Endothelial cell of umbilical vein (primary cell): ENCODE results near the gene PCDHB13.

ENCODE experiments used
- CTCF ChIP-seq, 2 donors: IDR thresholded peaks; 1 replicate in 1 of 2; 2 replicates in 1 of 2; pipeline ENCODE4 v1.5.1; 2011; ENCODE audit warnings: low read length in 2 of 2, mild to moderate bottlenecking in 2 of 2, moderate library complexity in 2 of 2, control low read depth in 1 of 2, inconsistent platforms in 1 of 2, low read depth in 1 of 2; ENCODE audit not compliant: insufficient read depth in 1 of 2; ENCODE audit errors: extremely low read depth in 1 of 2
- EZH2 ChIP-seq: IDR thresholded peaks from 2 replicates; pipeline ENCODE4 v1.6.1; 2012; ENCODE audit warnings: borderline replicate concordance, low read depth, mild to moderate bottlenecking, moderate library complexity, low read length, inconsistent platforms; ENCODE audit not compliant: severe bottlenecking
- FOS ChIP-seq: IDR thresholded peaks from 2 replicates; pipeline ENCODE4 v1.6.1; 2011; ENCODE audit warnings: mild to moderate bottlenecking, low read length, moderate library complexity, borderline replicate concordance; ENCODE audit not compliant: insufficient read depth
- JUN ChIP-seq: IDR thresholded peaks from 2 replicates; pipeline ENCODE4 v1.6.1; 2011; ENCODE audit warnings: borderline replicate concordance, low read depth; ENCODE audit not compliant: insufficient read length, insufficient read depth
- MAX ChIP-seq: IDR thresholded peaks from 2 replicates; pipeline ENCODE4 v1.6.1; 2011; ENCODE audit not compliant: insufficient read depth, insufficient read length
- POLR2A ChIP-seq: IDR thresholded peaks from 2 replicates; pipeline ENCODE4 v1.6.1; 2012; ENCODE audit warnings: low read depth, mild to moderate bottlenecking, control low read depth, low read length
- POLR2AphosphoS5 ChIP-seq: IDR thresholded peaks from 2 replicates; pipeline ENCODE4 v1.6.1; 2012; ENCODE audit warnings: low read depth, mild to moderate bottlenecking, control low read depth, low read length, moderate library complexity; ENCODE audit not compliant: insufficient read depth

- TF ChIP-seq EZH2 = no peak
- TF ChIP-seq CTCF (IDR thresholded peaks at IDR 0.05; ENCODE audit: extremely low read depth in 1 of 2, insufficient read depth in 1 of 2, low read depth in 1 of 2, low read length in 2 of 2) = no peak
- TF ChIP-seq JUN = no peak
- no peak for TF ChIP-seq POLR2A
- no peak for TF ChIP-seq MAX
- TF ChIP-seq FOS = no peak
- no peak for TF ChIP-seq POLR2AphosphoS5
These were observed 47.5 kb downstream of the PCDHB13 start for GRCh38 chr5:141261238-141261546.
